Measurements from ENCODE around the gene YY1AP1.
"Not testable (repeated sequence)": the region's sequence is repeated elsewhere in the genome, so short reads cannot be mapped to it uniquely, and the experiment has no call there.

Gene YY1AP1

DNA sequence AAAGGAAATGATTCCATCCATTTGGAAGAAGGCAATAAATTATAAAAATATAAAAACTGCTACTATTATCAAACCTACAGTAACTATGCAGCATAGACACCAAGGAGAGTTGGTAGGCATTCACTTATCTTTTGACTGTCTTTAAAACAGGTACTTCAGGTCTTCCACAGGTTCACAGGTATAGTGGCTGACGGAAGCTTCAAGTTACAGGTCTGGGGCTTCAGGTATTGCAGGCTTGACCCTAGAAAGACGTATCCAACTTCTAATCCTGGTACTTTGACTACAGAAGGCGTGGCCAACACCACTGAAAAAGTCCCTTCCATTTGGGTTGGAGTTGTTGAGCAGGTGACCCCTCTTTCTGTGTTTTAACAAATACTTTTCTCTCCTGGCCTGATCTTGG is 35.6 kb downstream of the YY1AP1 start:
- DNase-seq: no peak
- in situ Hi-C loops (cut with HindIII; ENCODE audit: low pct_ligation_motif_present, low pct_unique_long_range_greater_than_20kb, low sequenced_read_pairs): no loop called here

DNA sequence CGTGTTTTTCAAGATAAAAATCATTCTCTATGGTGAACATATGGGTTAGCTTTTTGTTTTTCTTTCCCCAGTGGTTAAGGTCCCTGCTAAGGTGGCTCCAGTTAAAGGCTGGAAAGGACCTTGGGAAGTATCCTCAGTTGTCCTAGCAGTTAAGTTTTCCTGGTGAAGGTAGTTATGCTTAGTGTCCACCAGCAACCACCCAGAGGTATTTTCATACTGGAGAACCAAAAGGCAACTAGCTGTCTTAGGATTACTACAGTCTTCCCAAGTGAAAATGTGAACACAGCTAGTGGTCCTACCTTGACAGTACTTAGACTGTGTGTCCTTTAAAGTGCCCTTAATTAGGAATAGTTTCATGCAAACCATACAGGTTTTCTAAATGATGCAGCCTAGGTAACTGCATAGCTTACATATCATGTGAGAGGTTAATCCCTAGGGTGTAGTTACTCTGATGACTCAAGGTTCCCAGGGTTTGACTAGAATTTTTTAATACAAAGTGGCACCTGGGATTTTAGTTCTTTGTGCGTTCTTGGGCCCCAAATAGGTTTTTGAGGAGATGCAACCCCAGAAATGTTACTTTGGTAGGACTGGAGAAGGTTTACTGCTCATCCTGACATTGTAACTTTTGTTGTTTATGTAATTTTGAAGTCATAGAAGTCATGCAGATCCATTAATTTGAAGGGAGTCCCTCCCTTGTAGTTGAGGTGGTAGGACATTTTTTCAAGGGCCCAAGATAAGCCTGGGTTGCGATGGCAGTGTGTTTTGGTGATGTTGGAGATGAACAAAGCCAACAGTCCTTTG is 36.5 kb downstream of the YY1AP1 start:
- in situ Hi-C loops (cut with HindIII; ENCODE audit: low pct_ligation_motif_present, low pct_unique_long_range_greater_than_20kb, low sequenced_read_pairs): no loop called here
- DNase-seq: peak; percentile 45

DNA sequence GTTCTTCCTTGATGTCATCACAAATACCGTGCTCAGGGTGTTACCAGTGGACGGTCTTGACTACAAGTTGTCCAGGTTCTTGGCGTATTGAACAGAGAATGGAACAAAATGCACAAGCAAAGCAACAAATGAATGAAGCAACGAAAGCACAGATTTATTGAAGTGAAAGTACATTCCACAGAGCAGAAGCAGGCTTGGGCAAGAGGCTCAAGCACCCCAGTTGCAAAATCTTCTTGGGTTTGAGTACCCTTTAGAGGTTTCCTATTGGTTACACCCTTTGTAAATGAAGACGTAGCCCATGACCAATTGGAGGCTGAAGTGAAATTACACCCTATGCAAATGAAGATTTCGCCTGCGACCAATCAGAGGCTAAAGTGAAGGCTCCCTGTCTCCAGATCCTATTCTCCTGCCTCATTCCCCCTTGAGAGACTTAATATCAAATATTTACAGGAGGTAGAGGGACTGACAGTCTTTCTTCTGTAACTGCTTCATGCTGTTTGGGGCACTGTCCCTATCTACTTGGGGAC is 38.3 kb downstream of the YY1AP1 start:
- in situ Hi-C loops (cut with HindIII; ENCODE audit: low pct_ligation_motif_present, low pct_unique_long_range_greater_than_20kb, low sequenced_read_pairs): no loop called here
- DNase-seq: peak; percentile 97

DNA sequence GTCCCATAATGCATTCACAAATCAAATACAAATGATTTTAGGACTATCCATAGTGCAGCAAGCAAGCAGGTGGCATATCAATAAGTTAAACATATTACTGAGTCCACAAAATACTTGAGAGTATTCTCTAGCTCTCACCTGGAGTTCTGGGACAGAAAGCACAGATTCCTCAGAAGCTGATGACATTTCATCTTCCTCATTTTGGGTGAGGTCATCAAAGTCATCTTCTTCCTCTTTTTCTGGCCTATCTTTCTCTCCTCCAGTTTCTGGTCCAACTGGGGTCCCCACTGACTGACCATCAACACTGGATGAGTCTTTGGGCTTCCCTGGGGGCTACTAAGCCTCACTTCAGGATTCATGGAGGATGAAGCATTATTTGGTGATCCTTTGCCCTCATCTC is 38.9 kb downstream of the YY1AP1 start:
- DNase-seq: no peak

DNA sequence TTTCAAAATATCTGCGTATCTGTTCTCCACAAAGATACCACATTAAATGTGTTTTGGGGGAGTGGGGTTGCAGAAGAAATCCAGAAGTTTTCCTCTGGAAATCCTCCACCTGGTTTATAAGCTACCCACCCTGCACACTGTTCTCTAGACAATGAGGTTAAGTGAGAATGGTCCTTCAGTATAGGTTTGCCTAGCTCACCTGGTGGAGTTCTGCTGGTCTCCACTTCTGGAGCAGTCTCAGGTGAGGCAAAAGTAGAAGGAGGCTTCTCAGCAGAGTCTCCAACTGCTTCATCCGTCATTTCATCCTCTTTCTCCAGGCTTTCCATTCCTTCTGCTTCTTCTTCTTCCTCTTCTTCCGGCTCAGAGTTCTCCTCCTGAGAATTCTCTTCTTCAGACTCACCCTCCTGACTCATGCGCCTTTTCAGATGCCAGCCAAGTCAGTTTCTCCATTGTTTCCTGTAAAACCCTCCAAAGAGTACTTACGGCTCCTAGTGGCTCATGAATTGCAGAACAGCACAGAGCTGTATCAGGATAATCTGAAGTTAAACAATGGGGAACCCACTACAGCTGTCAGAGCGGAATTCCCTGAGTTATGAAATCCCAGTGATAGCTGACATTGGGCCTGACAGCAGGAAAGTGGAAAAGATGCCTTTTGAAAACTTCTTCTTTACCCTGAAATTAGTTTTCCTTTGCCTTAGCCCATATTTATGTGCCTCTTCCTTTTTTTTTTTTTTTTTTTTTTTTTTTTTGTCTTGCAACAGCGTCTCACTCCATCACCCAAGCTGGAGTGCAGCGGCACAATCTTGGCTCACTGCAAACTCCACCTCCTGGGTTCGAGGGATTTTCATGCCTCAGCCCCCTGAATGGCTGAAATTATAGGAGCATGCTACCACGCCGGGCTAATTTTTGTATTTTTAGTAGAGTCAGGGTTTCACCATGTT is 40.1 kb downstream of the YY1AP1 start:
- DNase-seq: peak; percentile 92
- in situ Hi-C loops (cut with HindIII; ENCODE audit: low pct_ligation_motif_present, low pct_unique_long_range_greater_than_20kb, low sequenced_read_pairs): no loop called here

More for the DNA sequence above, 38.9 kb downstream of the YY1AP1 start:
- in situ Hi-C loops (cut with HindIII; ENCODE audit: low pct_ligation_motif_present, low pct_unique_long_range_greater_than_20kb, low sequenced_read_pairs): no loop called here

DNA sequence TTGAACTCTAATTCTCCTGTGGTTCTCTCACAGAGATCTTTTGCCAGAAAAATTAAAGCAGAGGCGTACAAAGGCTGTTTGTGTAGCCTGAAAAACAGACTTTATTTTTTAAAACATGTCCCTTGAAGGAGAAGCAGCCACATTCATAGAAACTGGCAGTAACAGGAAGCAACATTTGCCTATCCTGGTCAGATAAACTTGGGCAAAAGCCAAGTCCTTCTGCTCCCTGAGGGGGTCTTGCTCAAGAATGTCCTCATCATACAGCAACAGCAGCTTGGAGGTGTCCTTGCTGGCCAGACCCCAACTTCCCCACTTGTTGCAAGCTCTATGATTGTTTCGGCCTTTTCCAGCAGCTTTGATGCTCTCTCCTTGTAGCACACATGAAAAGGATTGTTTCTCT is 42.3 kb downstream of the YY1AP1 start:
- DNase-seq: no peak
- in situ Hi-C loops (cut with HindIII; ENCODE audit: low pct_ligation_motif_present, low pct_unique_long_range_greater_than_20kb, low sequenced_read_pairs): no loop called here

DNA sequence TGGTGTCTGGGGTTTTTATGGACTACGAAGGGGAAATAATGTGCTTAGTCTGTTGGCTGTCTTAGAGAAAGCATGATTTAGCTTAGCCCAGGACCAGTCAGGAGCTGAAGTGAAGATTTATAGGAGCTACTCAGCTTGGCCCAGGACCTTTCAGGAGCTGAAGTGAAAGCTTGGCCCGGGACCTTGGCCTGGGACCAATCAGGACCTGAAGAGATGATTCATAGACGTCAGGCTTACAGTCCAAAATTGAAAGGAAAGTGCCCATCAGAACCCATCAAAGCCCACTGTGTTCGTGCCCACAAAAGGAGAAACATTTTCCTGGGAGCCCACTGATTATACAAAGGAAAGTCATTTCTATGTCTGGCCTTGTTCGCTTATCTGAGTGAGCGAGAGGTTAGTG is 42.9 kb downstream of the YY1AP1 start:
- in situ Hi-C loops (cut with HindIII; ENCODE audit: low pct_ligation_motif_present, low pct_unique_long_range_greater_than_20kb, low sequenced_read_pairs): no loop called here
- DNase-seq: no peak

DNA sequence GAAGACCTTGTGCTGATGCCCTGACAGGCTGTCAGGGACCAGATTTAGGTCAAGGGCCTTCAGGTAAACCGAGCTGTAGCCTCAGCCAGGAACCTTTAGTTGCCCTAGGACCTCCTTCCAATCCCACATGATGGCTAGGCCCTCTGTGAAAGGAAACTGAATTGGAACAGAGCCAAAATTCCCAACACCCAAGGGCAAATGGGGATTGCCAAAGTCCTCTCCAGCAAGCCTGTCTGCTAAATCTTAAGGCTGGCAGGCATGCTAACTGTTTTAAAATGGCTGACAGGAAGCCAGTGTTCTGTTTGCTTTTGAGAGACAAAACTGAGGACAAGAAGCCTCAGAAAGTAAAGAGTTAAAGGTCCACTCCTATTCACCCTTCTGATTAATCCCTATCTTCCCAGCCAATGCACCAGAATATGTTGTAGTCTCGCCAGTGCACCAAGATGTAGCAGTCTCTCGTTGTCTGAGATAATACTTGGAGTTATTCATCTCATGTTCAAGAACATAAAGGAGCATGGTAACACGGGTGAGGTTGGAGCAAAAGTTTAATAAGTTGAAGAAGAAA is 43.5 kb downstream of the YY1AP1 start:
- DNase-seq: no peak

DNA sequence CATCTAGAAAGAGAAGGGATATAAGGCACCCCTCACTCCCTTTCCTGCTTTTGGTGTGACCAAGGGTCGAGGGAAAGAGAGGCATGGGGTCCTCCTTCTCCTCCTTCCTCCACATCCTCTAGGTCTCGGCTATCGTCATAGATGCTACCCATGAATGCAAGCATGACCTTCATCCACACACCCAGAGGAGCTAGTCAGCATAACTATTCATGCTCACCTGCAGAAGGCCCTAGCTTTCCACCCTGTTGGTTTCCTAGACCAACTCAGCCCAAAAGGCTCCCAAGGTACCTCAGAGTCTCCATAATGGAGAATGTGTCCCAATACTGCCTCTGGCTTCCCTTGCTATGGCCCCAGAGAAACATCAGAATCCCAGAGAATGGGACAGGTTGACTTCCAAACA is 45.3 kb downstream of the YY1AP1 start:
- DNase-seq: no peak
- in situ Hi-C loops (cut with HindIII; ENCODE audit: low pct_ligation_motif_present, low pct_unique_long_range_greater_than_20kb, low sequenced_read_pairs): no loop called here

More for the DNA sequence above, 43.5 kb downstream of the YY1AP1 start:
- in situ Hi-C loops (cut with HindIII; ENCODE audit: low pct_ligation_motif_present, low pct_unique_long_range_greater_than_20kb, low sequenced_read_pairs): no loop called here

DNA sequence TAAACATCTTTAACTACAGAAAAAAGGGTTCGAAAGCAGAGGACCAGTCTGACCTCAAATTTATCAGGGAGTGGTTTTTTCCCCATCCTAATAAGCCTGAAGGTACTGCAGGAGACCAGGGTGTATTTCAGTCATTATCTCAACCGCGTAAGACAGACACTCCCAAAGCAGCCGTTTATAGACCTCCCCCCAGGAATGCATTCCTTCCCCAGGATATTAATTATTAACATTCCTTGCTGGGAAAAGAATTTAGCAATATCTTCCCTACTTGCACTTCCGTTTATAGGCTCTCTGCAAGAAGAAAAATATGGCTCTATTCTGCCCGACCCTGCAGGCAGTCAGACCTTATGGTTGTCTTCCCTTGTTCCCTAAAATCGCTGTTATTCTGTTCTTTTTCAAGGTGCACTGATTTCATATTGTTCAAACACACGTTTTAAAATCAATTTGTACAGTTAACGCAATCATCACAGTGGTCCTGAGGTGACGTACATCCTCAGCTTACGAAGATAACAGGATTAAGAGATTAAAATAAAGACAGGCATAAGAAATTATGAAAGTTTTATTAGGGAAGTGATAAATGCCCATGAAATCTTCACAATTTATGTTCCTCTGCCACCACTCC is 45.9 kb downstream of the YY1AP1 start:
- in situ Hi-C loops (cut with HindIII; ENCODE audit: low pct_ligation_motif_present, low pct_unique_long_range_greater_than_20kb, low sequenced_read_pairs); DNase-seq: not testable (repeated sequence)

DNA sequence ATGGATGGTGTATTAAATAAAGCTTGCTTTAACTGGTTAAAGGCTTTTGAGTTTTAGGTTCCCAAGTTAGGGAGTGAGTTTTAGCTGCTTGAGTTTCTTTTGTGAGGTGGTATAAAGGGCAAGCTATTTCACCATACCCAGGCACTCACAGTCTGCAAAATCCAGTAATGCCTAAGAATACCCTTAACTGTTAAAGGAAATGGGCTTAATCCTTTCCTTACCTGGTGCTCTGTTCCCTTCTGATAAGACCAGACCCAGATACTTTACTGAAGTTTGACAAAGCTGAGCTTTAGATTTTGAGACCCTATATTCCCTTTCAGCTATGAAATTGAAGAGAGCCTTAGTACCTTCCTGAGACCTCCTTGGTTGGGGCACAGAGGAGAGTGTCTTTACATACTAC is 48.2 kb downstream of the YY1AP1 start:
- in situ Hi-C loops (cut with HindIII; ENCODE audit: low pct_ligation_motif_present, low pct_unique_long_range_greater_than_20kb, low sequenced_read_pairs): no loop called here
- DNase-seq: no peak

DNA sequence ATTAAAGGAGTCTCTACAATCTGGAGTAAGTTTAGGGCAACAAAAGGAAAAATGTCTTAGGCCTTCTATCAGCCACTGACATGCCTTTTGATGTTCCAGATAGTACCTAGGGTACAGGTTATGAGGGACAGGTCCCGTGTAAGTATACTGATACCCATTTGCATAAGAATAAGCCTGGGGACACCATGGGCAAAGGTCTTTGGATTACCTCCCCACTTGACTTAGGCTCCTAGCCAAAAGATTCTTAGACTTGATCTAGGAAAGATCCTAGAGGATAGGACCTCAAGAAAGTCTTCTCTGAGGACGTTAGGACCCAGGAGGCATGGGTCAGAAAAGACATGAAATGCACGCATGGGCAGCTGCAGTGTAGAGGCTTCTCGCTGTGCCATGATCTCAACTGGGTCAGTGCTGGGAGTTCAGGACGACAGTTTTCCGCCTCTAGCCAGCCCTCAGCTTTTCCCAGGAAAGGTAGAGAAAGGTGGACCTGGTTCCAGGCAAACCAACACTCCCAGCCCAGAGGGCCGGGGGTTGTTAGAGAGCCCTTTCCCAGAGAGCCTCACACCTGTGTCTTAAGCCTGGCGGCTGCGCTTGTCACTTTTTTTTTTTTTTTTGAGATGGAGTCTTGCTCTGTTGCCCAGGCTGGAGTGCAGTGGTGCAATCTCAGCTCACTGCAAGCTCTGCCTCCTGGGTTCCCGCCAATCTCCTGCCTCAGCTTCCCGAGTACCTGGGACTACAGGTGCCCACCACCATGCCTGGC is 52.0 kb downstream of the YY1AP1 start:
- in situ Hi-C loops (cut with HindIII; ENCODE audit: low pct_ligation_motif_present, low pct_unique_long_range_greater_than_20kb, low sequenced_read_pairs): no loop called here
- no peak for DNase-seq

DNA sequence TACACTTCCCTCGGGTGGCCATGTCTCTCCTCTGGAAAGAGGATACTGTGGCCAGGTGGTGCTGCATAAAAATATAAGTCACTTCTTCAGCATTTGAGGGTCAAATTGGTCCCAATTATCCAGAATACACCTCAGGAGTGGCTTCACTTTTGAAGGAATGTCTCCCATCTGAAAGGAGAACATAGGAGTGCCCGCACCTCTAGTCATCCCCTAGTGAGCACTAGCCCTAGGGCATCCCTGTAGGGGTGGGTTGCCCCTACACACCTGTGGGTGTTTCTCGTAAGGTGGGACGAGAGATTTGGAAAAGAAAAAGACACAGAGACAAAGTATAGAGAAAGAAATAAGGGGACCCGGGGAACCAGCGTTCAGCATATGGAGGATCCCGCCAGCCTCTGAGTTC is 62.1 kb downstream of the YY1AP1 start:
- in situ Hi-C loops (cut with HindIII; ENCODE audit: low pct_ligation_motif_present, low pct_unique_long_range_greater_than_20kb, low sequenced_read_pairs): not testable (repeated sequence)

DNA sequence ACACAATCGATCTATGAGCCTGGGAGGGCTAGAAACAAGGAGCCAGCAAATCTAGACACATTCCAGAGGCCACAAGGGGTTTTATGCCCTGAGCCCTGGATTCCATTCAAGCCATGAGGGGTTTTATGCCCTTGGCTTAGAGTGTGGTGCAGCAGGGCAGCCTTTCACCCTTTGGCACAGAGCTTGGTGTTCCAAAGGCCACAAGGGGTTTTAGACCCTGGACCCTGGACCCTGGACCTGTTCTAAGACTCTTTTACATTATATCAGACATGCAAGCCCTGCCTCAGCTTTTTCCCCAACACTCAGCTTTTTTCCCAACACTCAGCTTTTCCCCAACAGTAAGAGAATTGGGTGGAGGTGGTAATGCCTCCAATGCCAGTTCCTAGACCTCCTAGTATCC is 65.2 kb downstream of the YY1AP1 start:
- in situ Hi-C loops (cut with HindIII; ENCODE audit: low pct_ligation_motif_present, low pct_unique_long_range_greater_than_20kb, low sequenced_read_pairs): no loop called here

More for the DNA sequence above, 62.1 kb downstream of the YY1AP1 start:
- DNase-seq: not testable (repeated sequence)

DNA sequence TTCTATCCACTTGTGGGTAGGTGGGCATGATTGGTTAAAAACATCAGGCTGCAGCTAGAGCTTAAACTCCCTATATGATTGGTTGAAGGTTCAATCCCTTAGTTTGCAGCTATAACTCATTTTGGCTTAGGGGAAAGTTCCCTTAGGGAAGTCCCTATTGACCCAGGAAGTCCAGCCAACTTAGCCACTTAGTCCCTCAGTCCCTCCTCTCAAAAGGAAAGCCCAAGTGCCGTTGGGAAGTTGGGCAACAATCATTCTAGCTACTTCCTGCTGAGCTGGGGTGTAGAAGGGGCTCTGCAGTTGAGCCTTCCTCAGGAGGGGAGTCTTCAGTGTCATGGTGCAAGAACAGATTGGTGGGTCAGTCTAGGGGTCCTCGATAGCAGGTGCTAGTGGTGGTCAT is 66.4 kb downstream of the YY1AP1 start:
- no peak for DNase-seq
- in situ Hi-C loops (cut with HindIII; ENCODE audit: low pct_ligation_motif_present, low pct_unique_long_range_greater_than_20kb, low sequenced_read_pairs): no loop called here

More for the DNA sequence above, 65.2 kb downstream of the YY1AP1 start:
- no peak for DNase-seq

DNA sequence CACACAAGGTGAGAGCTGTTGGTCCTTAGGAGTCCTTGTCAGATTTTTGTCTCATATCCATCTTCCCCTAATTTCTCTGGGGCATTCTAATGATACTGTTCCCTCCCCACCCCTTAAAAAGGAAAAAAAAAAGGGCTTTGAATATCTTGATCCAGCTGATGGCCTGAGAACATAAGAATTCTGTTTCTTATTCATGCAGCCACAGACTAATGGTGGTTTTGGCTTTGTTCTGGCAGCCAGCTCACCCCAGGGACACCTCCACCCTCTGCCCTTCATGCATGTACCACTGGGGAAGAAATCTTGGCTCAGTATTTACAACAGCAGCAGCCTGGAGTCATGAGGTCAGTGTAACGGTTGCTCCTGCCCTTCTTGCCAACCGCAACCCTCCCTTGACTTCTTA is 75.3 kb downstream of the YY1AP1 start:
- in situ Hi-C loops (cut with HindIII; ENCODE audit: low pct_ligation_motif_present, low pct_unique_long_range_greater_than_20kb, low sequenced_read_pairs); DNase-seq: not testable (repeated sequence)

DNA sequence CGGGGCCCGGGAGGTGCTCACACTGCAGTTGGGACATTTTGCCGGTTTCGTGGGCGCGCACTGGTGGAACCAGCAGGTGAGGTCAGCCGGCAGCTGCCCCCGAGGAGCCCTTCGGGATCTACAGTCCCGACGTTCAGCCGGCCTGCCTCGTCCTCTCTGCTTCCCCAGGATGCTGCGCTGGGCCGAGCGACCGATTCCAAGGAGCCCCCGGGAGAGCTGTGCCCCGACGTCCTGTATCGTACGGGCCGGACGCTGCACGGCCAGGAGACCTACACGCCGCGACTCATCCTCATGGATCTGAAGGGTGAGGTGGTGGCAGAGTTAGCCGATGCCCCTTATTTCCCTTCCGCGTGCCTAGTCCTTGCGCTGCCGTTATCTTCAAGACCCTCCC is 78.3 kb downstream of the YY1AP1 start:
- in situ Hi-C loops (cut with HindIII; ENCODE audit: low pct_ligation_motif_present, low pct_unique_long_range_greater_than_20kb, low sequenced_read_pairs); DNase-seq: not testable (repeated sequence)

Data from ACHN (cell line).